WTC11 (cell line): ENCODE results near the gene UBE2S.

Experiments used
- JUN ChIP-seq: sonication (generic); formaldehyde crosslinking; IDR thresholded peaks from 2 replicates; pipeline ENCODE4 v1.8.0; 2023; ENCODE audit warnings: mild to moderate bottlenecking, missing genetic modification reagents
- TF ChIP-seq, protein P1 (sequence below): sonication (generic); formaldehyde crosslinking; IDR thresholded peaks from 2 replicates; pipeline ENCODE4 v1.8.1; 2023; ENCODE audit warnings: mild to moderate bottlenecking, missing genetic modification reagents, moderate library complexity
- TF ChIP-seq, protein P2 (sequence below): sonication (generic); formaldehyde crosslinking; IDR thresholded peaks from 2 replicates; pipeline ENCODE4 v1.8.0; 2023; ENCODE audit warnings: mild to moderate bottlenecking, missing genetic modification reagents

DNA sequence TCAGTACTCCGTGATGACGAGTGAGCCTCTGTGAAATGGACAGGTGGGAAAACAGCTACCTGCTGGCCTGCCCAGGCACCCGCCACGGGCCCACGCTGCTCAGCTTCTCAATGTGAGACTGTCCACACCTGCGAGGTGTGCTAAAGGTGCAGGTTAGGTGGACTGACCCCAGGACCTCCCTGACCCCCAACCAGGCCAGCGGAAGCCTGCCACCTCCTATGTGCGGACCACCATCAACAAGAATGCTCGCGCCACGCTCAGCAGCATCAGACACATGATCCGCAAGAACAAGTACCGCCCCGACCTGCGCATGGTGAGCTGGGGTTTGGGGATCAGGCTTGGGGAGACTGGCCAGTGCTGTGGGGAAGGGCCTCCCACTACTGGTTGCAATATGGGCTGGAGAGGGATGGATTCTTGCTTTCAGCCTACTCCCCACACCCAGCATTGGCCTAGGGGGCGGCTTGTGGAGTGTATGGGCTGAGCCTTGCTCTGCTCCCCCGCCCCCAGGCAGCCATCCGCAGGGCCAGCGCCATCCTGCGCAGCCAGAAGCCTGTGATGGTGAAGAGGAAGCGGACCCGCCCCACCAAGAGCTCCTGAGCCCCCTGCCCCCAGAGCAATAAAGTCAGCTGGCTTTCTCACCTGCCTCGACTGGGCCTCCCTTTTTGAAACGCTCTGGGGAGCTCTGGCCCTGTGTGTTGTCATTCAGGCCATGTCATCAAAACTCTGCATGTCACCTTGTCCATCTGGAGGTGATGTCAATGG lies 19.7 kb downstream of the UBE2S start:
- TF ChIP-seq, protein P1, sequence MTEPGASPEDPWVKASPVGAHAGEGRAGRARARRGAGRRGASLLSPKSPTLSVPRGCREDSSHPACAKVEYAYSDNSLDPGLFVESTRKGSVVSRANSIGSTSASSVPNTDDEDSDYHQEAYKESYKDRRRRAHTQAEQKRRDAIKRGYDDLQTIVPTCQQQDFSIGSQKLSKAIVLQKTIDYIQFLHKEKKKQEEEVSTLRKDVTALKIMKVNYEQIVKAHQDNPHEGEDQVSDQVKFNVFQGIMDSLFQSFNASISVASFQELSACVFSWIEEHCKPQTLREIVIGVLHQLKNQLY (CRISPR knock-in tag), result no peak
- TF ChIP-seq JUN (CRISPR knock-in tag), result no peak
- TF ChIP-seq, protein P2, sequence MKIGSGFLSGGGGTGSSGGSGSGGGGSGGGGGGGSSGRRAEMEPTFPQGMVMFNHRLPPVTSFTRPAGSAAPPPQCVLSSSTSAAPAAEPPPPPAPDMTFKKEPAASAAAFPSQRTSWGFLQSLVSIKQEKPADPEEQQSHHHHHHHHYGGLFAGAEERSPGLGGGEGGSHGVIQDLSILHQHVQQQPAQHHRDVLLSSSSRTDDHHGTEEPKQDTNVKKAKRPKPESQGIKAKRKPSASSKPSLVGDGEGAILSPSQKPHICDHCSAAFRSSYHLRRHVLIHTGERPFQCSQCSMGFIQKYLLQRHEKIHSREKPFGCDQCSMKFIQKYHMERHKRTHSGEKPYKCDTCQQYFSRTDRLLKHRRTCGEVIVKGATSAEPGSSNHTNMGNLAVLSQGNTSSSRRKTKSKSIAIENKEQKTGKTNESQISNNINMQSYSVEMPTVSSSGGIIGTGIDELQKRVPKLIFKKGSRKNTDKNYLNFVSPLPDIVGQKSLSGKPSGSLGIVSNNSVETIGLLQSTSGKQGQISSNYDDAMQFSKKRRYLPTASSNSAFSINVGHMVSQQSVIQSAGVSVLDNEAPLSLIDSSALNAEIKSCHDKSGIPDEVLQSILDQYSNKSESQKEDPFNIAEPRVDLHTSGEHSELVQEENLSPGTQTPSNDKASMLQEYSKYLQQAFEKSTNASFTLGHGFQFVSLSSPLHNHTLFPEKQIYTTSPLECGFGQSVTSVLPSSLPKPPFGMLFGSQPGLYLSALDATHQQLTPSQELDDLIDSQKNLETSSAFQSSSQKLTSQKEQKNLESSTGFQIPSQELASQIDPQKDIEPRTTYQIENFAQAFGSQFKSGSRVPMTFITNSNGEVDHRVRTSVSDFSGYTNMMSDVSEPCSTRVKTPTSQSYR, result no peak
